GM23338 (cell line): ENCODE measurements around the gene CAMTA1. TPM values are rescaled to one million over a fixed set of nuclear protein-coding genes. Genes with fewer than 3 reads are reported as not detected.

Experiments
- ATAC-seq: fragments of 200-7000 bp; cut with Tn5 transposase; 3 replicates; pipeline ENCODE4 v1.9.1; 2020
- DNase-seq: peaks from one replicate; pipeline ENCODE4 v3.0.0-alpha.2; 2015; ENCODE audit warnings: low spot score
- H2AFZ ChIP-seq: fragments of 200-600 bp; sonication (generic); 2 replicates; pipeline ENCODE4 v1.8.0; 2016; ENCODE audit warnings: antibody characterized with exemption, mild to moderate bottlenecking, moderate library complexity
- H3F3A ChIP-seq: fragments of 200-600 bp; sonication (generic); replicated peaks from 2 replicates; pipeline ENCODE4 v1.8.0; 2017; ENCODE audit warnings: antibody characterized with exemption, mixed run types, low read depth
- H3K27ac ChIP-seq: fragments of 200-600 bp; sonication (generic); 2 replicates; pipeline ENCODE4 v1.6.1; 2016; ENCODE audit warnings: low read depth
- H3K27me3 ChIP-seq: fragments of 200-600 bp; sonication (generic); 2 replicates; pipeline ENCODE4 v1.8.0; 2016; ENCODE audit warnings: mild to moderate bottlenecking, mixed run types, moderate library complexity; ENCODE audit not compliant: insufficient read depth
- H3K36me3 ChIP-seq: fragments of 200-600 bp; sonication (generic); 2 replicates; pipeline ENCODE4 v1.8.0; 2016; ENCODE audit warnings: mild to moderate bottlenecking; ENCODE audit not compliant: insufficient read depth
- H3K4me1 ChIP-seq: fragments of 200-600 bp; sonication (generic); 2 replicates; pipeline ENCODE4 v1.8.0; 2016; ENCODE audit warnings: mild to moderate bottlenecking, moderate library complexity; ENCODE audit not compliant: insufficient read depth
- H3K4me2 ChIP-seq: fragments of 200-600 bp; sonication (generic); 2 replicates; pipeline ENCODE4 v1.7.1; 2017; ENCODE audit warnings: mixed run types
- H3K4me3 ChIP-seq: fragments of 200-600 bp; sonication (generic); 2 replicates; pipeline ENCODE4 v1.6.1; 2016; ENCODE audit warnings: mixed run types
- H3K79me2 ChIP-seq: fragments of 200-600 bp; sonication (generic); replicated peaks from 2 replicates; pipeline ENCODE4 v1.8.0; 2017; ENCODE audit warnings: mild to moderate bottlenecking; ENCODE audit not compliant: insufficient read depth
- H3K9me2 ChIP-seq: fragments of 200-600 bp; sonication (generic); 2 replicates; pipeline ENCODE4 v1.8.0; 2017; ENCODE audit not compliant: insufficient read depth
- H4K20me1 ChIP-seq: fragments of 200-600 bp; sonication (generic); replicated peaks from 2 replicates; pipeline ENCODE4 v1.8.0; 2017; ENCODE audit warnings: mild to moderate bottlenecking; ENCODE audit not compliant: insufficient read depth
- H3K27ac Mint-ChIP-seq: 2 replicates; pipeline ENCODE4 v1.8.0; 2020; ENCODE audit warnings: inconsistent platforms, mild to moderate bottlenecking, moderate library complexity, mixed read lengths
- H3K27me3 Mint-ChIP-seq: 3 replicates; pipeline ENCODE4 v1.8.0; 2022; ENCODE audit warnings: low read depth, mild to moderate bottlenecking, moderate library complexity, mixed read lengths, inconsistent platforms; ENCODE audit not compliant: insufficient read depth, poor library complexity
- H3K36me3 Mint-ChIP-seq: 3 replicates; pipeline ENCODE4 v1.8.0; 2021; ENCODE audit warnings: low read depth, mild to moderate bottlenecking, inconsistent platforms, moderate library complexity, mixed read lengths
- H3K4me1 Mint-ChIP-seq: 3 replicates; pipeline ENCODE4 v1.8.0; 2020; ENCODE audit warnings: mild to moderate bottlenecking, inconsistent platforms, mixed read lengths
- H3K4me3 Mint-ChIP-seq: 3 replicates; pipeline ENCODE4 v1.8.0; 2021; ENCODE audit warnings: moderate library complexity, mild to moderate bottlenecking, inconsistent platforms, mixed read lengths
- H3K9me3 Mint-ChIP-seq: 3 replicates; pipeline ENCODE4 v1.8.0; 2020; ENCODE audit warnings: moderate library complexity, mild to moderate bottlenecking, inconsistent platforms, mixed read lengths
- CREB1 ChIP-seq: fragments of 250-450 bp; sonication (Bioruptor Pico); IDR thresholded peaks from 2 replicates; pipeline ENCODE4 v1.5.0; 2020; ENCODE audit warnings: low read depth, mild to moderate bottlenecking, moderate library complexity
- CTCF ChIP-seq, 2 experiments: fragments of 200-600 bp in 1 of 2; sonication (generic) in 1 of 2; conservative IDR thresholded peaks; 2 replicates each; pipeline versions ENCODE4 v1.5.1 to v1.6.1; 2016 to 2017; ENCODE audit warnings: antibody characterized with exemption in 2 of 2, low read depth in 2 of 2, mild to moderate bottlenecking in 2 of 2, moderate library complexity in 1 of 2
- ETS1 ChIP-seq: IDR thresholded peaks from 2 replicates; pipeline ENCODE4 v1.6.1; 2016; ENCODE audit warnings: antibody characterized with exemption
- EZH2 ChIP-seq: fragments of 200-600 bp; sonication (generic); IDR thresholded peaks from one replicate; pipeline ENCODE4 v1.8.0; 2017; ENCODE audit warnings: antibody characterized with exemption, mild to moderate bottlenecking, low read depth; ENCODE audit not compliant: unreplicated experiment
- EZH2phosphoT487 ChIP-seq: fragments of 200-600 bp; sonication (generic); IDR thresholded peaks from one replicate; pipeline ENCODE4 v1.8.1; 2018; ENCODE audit warnings: antibody characterized with exemption; ENCODE audit not compliant: unreplicated experiment
- JUNB ChIP-seq: IDR thresholded peaks from one replicate; pipeline ENCODE4 v1.6.1; 2016; ENCODE audit warnings: antibody characterized with exemption; ENCODE audit not compliant: unreplicated experiment
- NANOG ChIP-seq: IDR thresholded peaks from 2 replicates; pipeline ENCODE4 v1.6.1; 2016; ENCODE audit warnings: antibody characterized with exemption, borderline replicate concordance
- POLR2AphosphoS5 ChIP-seq: IDR thresholded peaks from 2 replicates; pipeline ENCODE4 v1.6.1; 2016; ENCODE audit warnings: antibody characterized with exemption, low read depth
- REST ChIP-seq: IDR thresholded peaks from one replicate; pipeline ENCODE4 v1.6.1; 2018; ENCODE audit warnings: antibody characterized with exemption; ENCODE audit not compliant: unreplicated experiment
- STAT1 ChIP-seq: IDR thresholded peaks from one replicate; pipeline ENCODE4 v1.6.1; 2016; ENCODE audit warnings: antibody characterized with exemption; ENCODE audit not compliant: unreplicated experiment
- ZNF114 ChIP-seq: fragments of 250-450 bp; sonication (Bioruptor Pico); IDR thresholded peaks from 2 replicates; pipeline ENCODE4 v1.5.0; 2020; ENCODE audit warnings: mild to moderate bottlenecking, moderate library complexity
- ZNF331 ChIP-seq: fragments of 250-450 bp; sonication (Bioruptor Pico); IDR thresholded peaks from 2 replicates; pipeline ENCODE4 v1.5.0; 2020; ENCODE audit warnings: low read depth, mild to moderate bottlenecking, moderate library complexity
- ZNF462 ChIP-seq: fragments of 250-450 bp; sonication (Bioruptor Pico); IDR thresholded peaks from 2 replicates; pipeline ENCODE4 v1.5.0; 2020; ENCODE audit warnings: mild to moderate bottlenecking, moderate library complexity
- polyA plus RNA-seq: library from polyadenylated mRNA; unstranded; fragments of >200 nt; fragmentation: Nextera tagmentation; extraction: Ambion mirVana; gene quantifications from 2 replicates; pipeline ENCODE4 v1.2.1, GENCODE V29; 2016
- total RNA-seq: library from RNA; depleted of rRNA; stranded (reverse); fragments of >200 nt; shearing (Covaris generic); gene quantifications from 2 replicates; pipeline ENCODE4 v1.2.3, GENCODE V29; 2014

The CAMTA1 gene
- total and polyA plus RNA-seq, 2 experiments from 2014 or later = 115 to 519 TPM

GRCh38 chr1:7299994-7300393 lies 514.7 kb downstream of the CAMTA1 start:
- H3K4me3 Mint-ChIP-seq = no peak overlapping the region
- ATAC-seq (no peak), DNase-seq (no peak)
- H3K4me1 Mint-ChIP-seq = peaks cover 65% of the 10 kb centered on the region
- Histone ChIP-seq H2AFZ (peak overlapping the region; percentile 70; the same call in 1 of the 2 replicates), H3K4me2 (0 out of 2 replicates have a peak overlapping the region, but pooled peaks have one; percentile 41), H4K20me1 (no peaks in the 10 kb centered on the region), H3K36me3 (no peaks in the 10 kb centered on the region), H3K4me1 (peaks cover 28% of the 10 kb centered on the region), H3K27me3 (no peaks in the 10 kb centered on the region), H3F3A (no peaks in the 10 kb centered on the region; the same call in 1 of the 2 replicates), H3K79me2 (no peaks in the 10 kb centered on the region), H3K4me3 (no peak overlapping the region), H3K9me2 (peaks cover 9% of the 10 kb centered on the region; the same call in 1 of the 2 replicates), H3K27ac (no peak overlapping the region)
- peaks cover 5% of the 10 kb centered on the region; the same call in 2 of the 3 replicates for H3K36me3 Mint-ChIP-seq
- TF ChIP-seq ETS1 (no peak), ZNF331 (CRISPR knock-in tag) (no peak), EZH2phosphoT487 (no peak), CTCF (conservative IDR thresholded peaks at IDR 0.05; ENCODE audit: low read depth in 2 of 2) (no peak), JUNB (no peak), STAT1 (no peak), ZNF114 (CRISPR knock-in tag) (no peak), POLR2AphosphoS5 (no peak), CREB1 (CRISPR knock-in tag) (no peak), EZH2 (no peak), REST (no peak), ZNF462 (no peak), NANOG (no peak)
- H3K9me3 Mint-ChIP-seq = peaks cover 7% of the 10 kb centered on the region; the same call in 2 of the 3 replicates
- peak overlapping the region; percentile 39; the same call in 1 of the 2 replicates for H3K27ac Mint-ChIP-seq
- H3K27me3 Mint-ChIP-seq = peaks cover 6% of the 10 kb centered on the region
